H1 (cell line): ENCODE results near the gene PHLPP2. TPM values are rescaled to one million over a fixed set of nuclear protein-coding genes. Genes with fewer than 3 reads are reported as not detected.
"Not testable (repeated sequence)": the region's sequence is repeated elsewhere in the genome, so short reads cannot be mapped to it uniquely, and the experiment has no call there.

Source experiments
- CTCF ChIA-PET: fragments of 300-600 bp; sonication (Branson Sonifier 250); formaldehyde crosslinking; loops from one replicate; lab custom pipeline; 2021; ENCODE audit not compliant: partially characterized antibody; lab: Charles Lee
- POLR2A ChIA-PET: fragments of 300-600 bp; sonication (Branson Sonifier 250); formaldehyde crosslinking; loops from one replicate; lab custom pipeline; 2021; ENCODE audit warnings: inconsistent platforms; ENCODE audit not compliant: partially characterized antibody; lab: Charles Lee
- DNase-seq, 2 experiments: peaks; one replicate each; pipeline versions ENCODE4 v3.0.0 to v3.0.0-alpha.2; 2010 to 2022; ENCODE audit warnings: low spot score in 2 of 2, low read depth in 1 of 2, mixed read lengths in 1 of 2
- FAIRE-seq: peaks from 2 replicates; lab custom pipeline; 2011; peaks lifted over from hg19 to GRCh38; lab: Jason Lieb, UNC
- H2AFZ ChIP-seq: 2 replicates; pipeline ENCODE4 v1.8.1; 2012; ENCODE audit warnings: low read length, inconsistent platforms
- H2AK5ac ChIP-seq: 2 replicates; pipeline ENCODE4 v1.6.1; 2013; ENCODE audit warnings: low read depth, low read length
- H2BK120ac ChIP-seq: replicated peaks from 2 replicates; pipeline ENCODE3; 2013; ENCODE audit warnings: low read depth, low read length, inconsistent platforms
- H2BK12ac ChIP-seq: 2 replicates; pipeline ENCODE4 v1.6.1; 2013; ENCODE audit warnings: low read depth, low read length
- H2BK15ac ChIP-seq: 2 replicates; pipeline ENCODE4 v1.6.1; 2013; ENCODE audit warnings: low read length
- H2BK20ac ChIP-seq: 2 replicates; pipeline ENCODE4 v1.6.1; 2013; ENCODE audit warnings: low read length
- H2BK5ac ChIP-seq: 2 replicates; pipeline ENCODE4 v1.6.1; 2013; ENCODE audit warnings: low read depth, low read length
- H3K14ac ChIP-seq: 2 replicates; pipeline ENCODE4 v1.6.1; 2013; ENCODE audit warnings: inconsistent platforms; ENCODE audit not compliant: insufficient read length
- H3K18ac ChIP-seq: 2 replicates; pipeline ENCODE4 v1.6.1; 2013; ENCODE audit warnings: low read length; ENCODE audit errors: extremely low read depth
- H3K23ac ChIP-seq: 2 replicates; pipeline ENCODE4 v1.6.1; 2013; ENCODE audit warnings: inconsistent platforms; ENCODE audit not compliant: insufficient read length
- H3K23me2 ChIP-seq: 2 replicates; pipeline ENCODE4 v1.6.1; 2013; ENCODE audit warnings: low read depth, low read length
- H3K27ac ChIP-seq: 2 replicates; pipeline ENCODE4 v1.6.1; 2011; ENCODE audit warnings: low read depth, low read length, inconsistent platforms
- H3K27me3 ChIP-seq, 4 experiments: replicated peaks in 1 of 4; 1 replicate in 1 of 4; 2 replicates in 3 of 4; pipeline versions ENCODE4 v1.6.1 to v1.8.1; 2011 to 2013; ENCODE audit warnings: low read length in 3 of 4, mild to moderate bottlenecking in 3 of 4, inconsistent platforms in 2 of 4, mixed read lengths in 2 of 4, moderate library complexity in 1 of 4; ENCODE audit not compliant: control insufficient read depth in 3 of 4, insufficient read depth in 3 of 4; ENCODE audit errors: extremely low read depth in 1 of 4
- H3K36me3 ChIP-seq, 4 experiments: 2 replicates each; pipeline versions ENCODE4 v1.6.1 to v1.8.1; 2011 to 2013; ENCODE audit warnings: mild to moderate bottlenecking in 4 of 4, low read length in 3 of 4, moderate library complexity in 2 of 4, control low read depth in 1 of 4, inconsistent platforms in 1 of 4; ENCODE audit not compliant: insufficient read depth in 4 of 4, control insufficient read depth in 2 of 4
- H3K4ac ChIP-seq: replicated peaks from 2 replicates; pipeline ENCODE3; 2013; ENCODE audit warnings: low read length, low read depth, mixed read lengths, inconsistent platforms; ENCODE audit not compliant: insufficient read length
- H3K4me1 ChIP-seq, 4 experiments: replicated peaks in 1 of 4; 1 replicate in 1 of 4; 2 replicates in 3 of 4; pipeline versions ENCODE4 v1.6.1 to v1.8.1; 2011 to 2013; ENCODE audit warnings: low read length in 3 of 4, inconsistent platforms in 2 of 4, mixed read lengths in 1 of 4; ENCODE audit not compliant: insufficient read depth in 4 of 4, control insufficient read depth in 3 of 4
- H3K4me2 ChIP-seq, 2 experiments: 2 replicates each; pipeline versions ENCODE4 v1.6.1 to v1.8.1; 2011 to 2013; ENCODE audit warnings: low read depth in 2 of 2, low read length in 2 of 2, control low read depth in 1 of 2, inconsistent platforms in 1 of 2, mild to moderate bottlenecking in 1 of 2; ENCODE audit not compliant: insufficient read depth in 1 of 2
- H3K4me3 ChIP-seq, 4 experiments: fragments of 200-600, 300-600 bp in 1 of 4; sonication (generic), shearing (Covaris generic), sonication (Bioruptor Twin) in 1 of 4; 2 replicates each; pipeline versions ENCODE4 v1.5.1 to v1.8.1; 2011 to 2016; ENCODE audit warnings: low read length in 4 of 4, low read depth in 3 of 4, control low read depth in 2 of 4, inconsistent platforms in 2 of 4, mild to moderate bottlenecking in 2 of 4, mixed read lengths in 1 of 4, moderate library complexity in 1 of 4; ENCODE audit not compliant: insufficient read depth in 2 of 4; ENCODE audit errors: extremely low read depth in 1 of 4
- H3K56ac ChIP-seq: replicated peaks from 2 replicates; pipeline ENCODE3; 2013; ENCODE audit warnings: low read depth, mild to moderate bottlenecking, mixed read lengths, low read length, inconsistent platforms; ENCODE audit not compliant: insufficient read length
- H3K79me1 ChIP-seq: 2 replicates; pipeline ENCODE4 v1.6.1; 2013; ENCODE audit warnings: low read depth, low read length, control low read depth
- H3K79me2 ChIP-seq, 2 experiments: 2 replicates each; pipeline versions ENCODE4 v1.6.1 to v1.8.1; 2012 to 2013; ENCODE audit warnings: low read length in 2 of 2, mild to moderate bottlenecking in 2 of 2, inconsistent platforms in 1 of 2; ENCODE audit not compliant: insufficient read depth in 2 of 2, control insufficient read depth in 1 of 2
- H3K9ac ChIP-seq, 4 experiments: replicated peaks in 1 of 4; 1 replicate in 1 of 4; 2 replicates in 3 of 4; pipeline versions ENCODE4 v1.6.1 to v1.8.1; 2011 to 2013; ENCODE audit warnings: low read depth in 3 of 4, low read length in 3 of 4, control low read depth in 2 of 4, mild to moderate bottlenecking in 2 of 4, moderate library complexity in 2 of 4, inconsistent platforms in 1 of 4; ENCODE audit errors: extremely low read depth in 1 of 4
- H3K9me3 ChIP-seq, 2 experiments: 2 replicates each; pipeline versions ENCODE4 v1.6.1 to v1.8.1; 2012 to 2013; ENCODE audit warnings: mild to moderate bottlenecking in 2 of 2, moderate library complexity in 2 of 2, control low read depth in 1 of 2, inconsistent platforms in 1 of 2, low read depth in 1 of 2, low read length in 1 of 2, mixed read lengths in 1 of 2; ENCODE audit not compliant: insufficient read depth in 2 of 2
- H4K20me1 ChIP-seq, 2 experiments: replicated peaks in 1 of 2; 2 replicates each; pipeline versions ENCODE3 to v1.8.1; 2011 to 2013; ENCODE audit warnings: inconsistent platforms in 2 of 2, low read length in 2 of 2, mild to moderate bottlenecking in 1 of 2; ENCODE audit not compliant: insufficient read depth in 2 of 2, control insufficient read depth in 1 of 2
- H4K5ac ChIP-seq: 2 replicates; pipeline ENCODE4 v1.6.1; 2013; ENCODE audit warnings: low read length, low read depth, mixed read lengths, inconsistent platforms; ENCODE audit not compliant: insufficient read length
- H4K8ac ChIP-seq: 2 replicates; pipeline ENCODE4 v1.8.0; 2013; ENCODE audit warnings: mild to moderate bottlenecking, moderate library complexity, low read length, inconsistent platforms; ENCODE audit not compliant: insufficient read depth; ENCODE audit errors: extremely low read depth
- H4K91ac ChIP-seq: replicated peaks from 2 replicates; pipeline ENCODE3; 2013; ENCODE audit warnings: low read length, mixed read lengths, inconsistent platforms; ENCODE audit not compliant: insufficient read length
- WGBS, 2 experiments: shearing (Covaris generic) in 1 of 2; methylation state at CpG; one replicate each; pipeline versions ENCODE4 v1.1.6 to v1.1.7; 2013 to 2015; ENCODE audit warnings: low lambda C conversion rate in 2 of 2, mixed read lengths in 2 of 2, inconsistent platforms in 1 of 2, low coverage in 1 of 2, missing lambda C conversion rate in 1 of 2; ENCODE audit not compliant: insufficient replicate concordance in 2 of 2, insufficient coverage in 1 of 2, insufficient read length in 1 of 2; ENCODE audit errors: extremely low coverage in 1 of 2, missing lambda C conversion rate in 1 of 2; 5-methylcytosine and 5-hydroxymethylcytosine counted together
- polyA plus RNA-seq, 7 experiments: library from polyadenylated mRNA; depleted of rRNA in 3 of 7; stranded (reverse) in 5 of 7; unstranded in 2 of 7; fragments of >200 nt in 5 of 7; fragments of 200-250 nt in 2 of 7; gene quantifications; 1 replicate in 5 of 7; 2 replicates in 1 of 7; 4 replicates in 1 of 7; pipeline versions ENCODE4 v1.2.1 to v1.2.3, GENCODE V29; 2011 to 2013; ENCODE audit warnings: missing spikeins in 2 of 7, mixed read lengths in 2 of 7
- small RNA-seq: library from polyadenylated mRNA; stranded (forward); fragments of <200 nt; extraction: miRNeasy Mini kit (QIAGEN cat#:217004); gene quantifications from one replicate; pipeline ENCODE3, GENCODE V24; 2013; ENCODE audit not compliant: insufficient read depth
- total RNA-seq: library from RNA; stranded (reverse); fragmentation: NEBNext Ultra II Directional; extraction: Animal tissue kit (Norgen Biotek cat#: 25700); gene quantifications from 2 replicates; pipeline ENCODE4 v1.2.1, GENCODE V29; 2021

Gene PHLPP2
- total and polyA plus RNA-seq, 2 of the 8 experiments (the other 6 are each of a cell fraction or from before 2014, with no cell fraction given): 7.3 to 12.9 TPM

DNA sequence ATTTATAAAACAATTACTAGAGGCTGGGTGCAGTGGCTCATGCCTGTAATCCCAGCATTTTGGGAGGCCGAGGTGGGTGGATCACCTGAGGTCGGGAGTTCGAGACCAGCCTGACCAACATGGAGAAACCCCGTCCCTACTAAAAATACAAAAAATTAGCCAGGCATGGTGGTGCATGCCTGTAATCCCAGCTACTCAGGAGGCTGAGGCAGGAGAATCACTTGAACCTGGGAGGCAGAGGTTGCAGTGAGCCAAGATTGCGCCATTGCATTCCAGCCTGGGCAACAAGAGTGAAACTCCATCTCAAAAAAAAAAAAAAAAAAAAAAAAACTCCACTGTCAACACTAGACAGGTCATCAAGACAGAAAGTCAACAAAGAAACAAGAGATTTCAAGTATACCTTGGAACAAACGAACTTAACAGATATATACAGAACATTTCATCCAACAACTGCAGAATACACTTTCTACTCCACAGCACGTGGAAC lies 129.1 kb downstream of the PHLPP2 start:
- H3K4me3 ChIP-seq, H2AK5ac ChIP-seq, H3K9me3 ChIP-seq, H4K5ac ChIP-seq, H2AFZ ChIP-seq, FAIRE-seq, H3K27ac ChIP-seq, H3K79me1 ChIP-seq, H2BK20ac ChIP-seq, H3K27me3 ChIP-seq, H3K23me2 ChIP-seq, H3K36me3 ChIP-seq, H2BK5ac ChIP-seq, H3K23ac ChIP-seq, H3K4me1 ChIP-seq, H3K4ac ChIP-seq, H4K8ac ChIP-seq, H3K4me2 ChIP-seq, DNase-seq, H2BK12ac ChIP-seq, POLR2A ChIA-PET, H2BK15ac ChIP-seq, H3K56ac ChIP-seq, H3K9ac ChIP-seq, H3K14ac ChIP-seq, H4K91ac ChIP-seq, H4K20me1 ChIP-seq, H3K79me2 ChIP-seq, H3K18ac ChIP-seq, H2BK120ac ChIP-seq: not testable (repeated sequence)
- CTCF ChIA-PET: interaction anchor here (0.7 to 1.3 kb wide), 2 partner anchors 12 to 13 kb away, joined by 3 to 5 read pairs; no protein-coding TSS in a partner anchor
- 91% methylated on average over 5 of the region's 7 CpGs; no CpG with 5 or more reads in 1 of the 2 experiments for WGBS, 2 experiments

Small RNA genes within 50 kb of the gene (small RNA-seq; reads per million reads assigned to genes)
- gene RNU6-208P (not detected), gene SNORA70D (not detected), gene SNORD71 (73.2 reads per million, percentile 97 among the genes with 10 or more reads in this experiment)

Other genes with a start within 250 kb of the PHLPP2 start
- 3.5 TPM in 2 replicates for gene ZNF19, start 235.4 kb downstream of the PHLPP2 start, total RNA-seq
- gene ZNF19, start 235.4 kb downstream of the PHLPP2 start, polyA plus RNA-seq (2011; rRNA removed): 1.1 and 1.5 TPM in 2 replicates
- gene CHST4, start 198.3 kb downstream of the PHLPP2 start, total RNA-seq: 11.7 and 12.1 TPM in 2 replicates
- 14.6 and 17.0 TPM in 2 replicates for gene CHST4, start 198.3 kb downstream of the PHLPP2 start, polyA plus RNA-seq (2011; rRNA removed)
- not detected in 2 replicates for gene TAT, start 147.6 kb downstream of the PHLPP2 start, total RNA-seq
- gene TAT, start 147.6 kb downstream of the PHLPP2 start, polyA plus RNA-seq (2011; rRNA removed): 0.03 and 0.13 TPM in 2 replicates
- 34.8 TPM in 2 replicates for gene MARVELD3, start 98.5 kb downstream of the PHLPP2 start, total RNA-seq
- 18.0 and 18.4 TPM in 2 replicates for gene MARVELD3, start 98.5 kb downstream of the PHLPP2 start, polyA plus RNA-seq (2011; rRNA removed)
- gene AP1G1, start 84.1 kb upstream of the PHLPP2 start, total RNA-seq: 67.9 and 68.4 TPM in 2 replicates
- gene AP1G1, start 84.1 kb upstream of the PHLPP2 start, polyA plus RNA-seq (2011; rRNA removed): 35.2 and 43.9 TPM in 2 replicates
- 20.8 and 23.8 TPM in 2 replicates for gene ATXN1L, start 121.3 kb upstream of the PHLPP2 start, total RNA-seq
- gene ATXN1L, start 121.3 kb upstream of the PHLPP2 start, polyA plus RNA-seq (2011; rRNA removed): 12.1 and 14.7 TPM in 2 replicates
- 13.6 and 14.1 TPM in 2 replicates for gene ZNF821, start 159.5 kb upstream of the PHLPP2 start, total RNA-seq
- 9.5 and 12.4 TPM in 2 replicates for gene ZNF821, start 159.5 kb upstream of the PHLPP2 start, polyA plus RNA-seq (2011; rRNA removed)
- 245 and 248 TPM in 2 replicates for gene IST1, start 170.8 kb upstream of the PHLPP2 start, total RNA-seq
- gene IST1, start 170.8 kb upstream of the PHLPP2 start, polyA plus RNA-seq (2011; rRNA removed): 163 and 190 TPM in 2 replicates